ENCODE data around the gene CCSER1.

CCSER1 gene

DNA sequence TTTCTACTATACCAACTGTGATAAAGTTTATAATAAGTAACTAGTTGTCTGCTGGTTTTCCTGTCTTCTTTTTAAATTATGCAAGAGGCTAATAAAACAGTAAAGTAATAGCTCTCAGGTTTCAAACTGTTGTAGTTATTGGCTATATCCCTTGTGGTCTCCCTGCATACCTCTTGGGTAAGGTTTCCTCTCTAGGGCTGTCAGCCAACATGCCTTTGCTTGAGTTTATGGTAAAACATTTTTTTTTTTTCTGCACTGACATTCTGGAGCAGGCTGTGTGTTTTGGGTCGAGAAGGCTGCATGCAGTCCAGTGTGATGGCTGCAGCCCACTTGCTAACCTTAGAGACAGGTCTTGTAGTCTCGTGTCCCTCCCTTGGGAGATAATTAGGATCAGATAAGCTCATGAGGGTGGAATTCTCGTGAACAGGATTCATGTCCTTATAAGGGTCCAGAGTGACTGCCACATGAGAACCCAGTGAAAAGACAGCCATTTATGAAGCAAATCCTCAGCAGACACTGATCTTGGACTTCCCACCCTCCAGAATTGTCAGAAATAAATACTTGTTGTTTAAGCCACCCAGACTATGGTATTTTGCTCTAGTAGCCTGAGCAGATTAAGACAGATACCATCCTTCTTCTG lies 831.2 kb downstream of the CCSER1 start:
- DNase-seq (ENCODE audit: low spot score) = no peak

DNA sequence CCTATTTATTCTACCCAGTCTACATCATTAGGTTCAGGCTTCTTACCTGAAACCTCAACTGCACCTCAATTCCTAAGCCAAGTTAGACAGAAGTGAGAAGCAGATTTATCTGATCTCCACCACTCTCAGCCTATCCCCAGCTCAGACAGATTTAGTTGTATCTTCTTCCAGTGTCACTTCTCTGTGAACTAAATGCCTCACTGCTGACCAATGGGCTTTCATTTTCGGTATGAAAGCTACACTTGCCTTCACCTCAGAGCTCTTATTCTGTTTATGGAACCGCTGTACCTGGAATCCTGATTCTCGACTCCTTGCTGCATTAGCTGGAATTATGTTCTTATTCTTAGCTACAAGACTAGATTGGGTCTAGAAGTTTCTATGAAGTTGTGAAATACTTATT lies 833.2 kb downstream of the CCSER1 start:
- no peak for DNase-seq (ENCODE audit: low spot score)

GRCh38 chr4:90960840-90961239 lies 833.6 kb downstream of the CCSER1 start:
- DNase-seq (ENCODE audit: low spot score) = no peak

DNA sequence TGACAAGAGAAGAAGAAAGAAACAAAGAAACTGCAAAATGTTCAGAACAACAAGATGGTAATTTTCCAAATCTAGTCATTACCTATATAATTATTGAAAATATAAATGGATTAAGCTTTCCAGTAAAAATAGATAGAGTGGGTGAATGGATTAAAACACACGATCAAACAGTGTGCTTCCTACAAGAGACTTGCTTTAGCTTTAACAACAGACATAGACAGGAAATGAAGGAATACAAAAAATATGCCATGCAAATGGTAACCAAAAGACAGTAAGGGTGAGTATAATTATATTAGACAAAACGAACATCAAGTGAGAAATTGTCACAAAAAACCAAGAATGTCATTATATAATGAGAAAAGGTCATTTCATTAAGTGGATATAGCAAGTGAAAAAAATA lies 842.8 kb downstream of the CCSER1 start:
- no peak for DNase-seq (ENCODE audit: low spot score)

DNA sequence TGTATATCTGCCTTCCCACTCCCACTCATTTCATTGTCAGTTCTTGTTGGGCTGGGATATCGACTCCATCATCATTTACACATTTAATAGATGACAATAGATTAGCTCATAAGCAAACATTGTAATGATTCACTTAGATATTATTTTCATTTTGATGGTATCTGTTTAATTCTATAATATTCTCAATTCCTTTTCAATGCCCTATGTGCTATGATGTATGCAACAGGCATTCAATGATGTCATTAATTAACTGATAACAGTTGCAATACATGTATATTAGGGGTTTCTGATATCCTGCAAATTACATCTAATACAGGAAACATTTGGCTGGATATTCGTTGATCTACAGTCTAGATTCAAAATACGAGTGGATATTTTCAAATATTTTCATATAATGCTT lies 850.5 kb downstream of the CCSER1 start:
- DNase-seq (ENCODE audit: low spot score) = no peak

DNA sequence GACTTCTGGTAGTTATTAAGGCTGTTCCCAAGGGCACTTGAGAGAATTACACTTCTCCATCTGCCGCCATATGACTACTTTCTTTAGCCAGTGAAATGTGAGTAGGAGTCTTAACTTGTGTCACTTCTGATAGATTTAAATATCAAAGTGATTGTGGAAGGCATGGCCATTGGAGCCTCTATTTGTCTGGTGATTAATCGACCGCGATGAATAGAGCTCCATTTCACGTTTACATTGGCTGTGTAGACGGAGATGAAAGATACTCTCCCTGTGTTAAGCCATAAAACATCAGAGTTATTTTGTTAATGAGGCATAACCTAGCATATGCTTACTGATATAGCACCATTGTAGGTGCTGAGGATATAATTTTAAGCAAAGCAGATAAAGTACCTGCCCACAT lies 852.4 kb downstream of the CCSER1 start:
- DNase-seq (ENCODE audit: low spot score) = no peak

- DNase-seq (ENCODE audit: low spot score) = no peak
Observed at GRCh38 chr4:90982813-90983212, 855.6 kb downstream of the CCSER1 start.

GRCh38 chr4:90990284-90990683 lies 863.1 kb downstream of the CCSER1 start:
- no peak for DNase-seq (ENCODE audit: low spot score)

- no peak for DNase-seq (ENCODE audit: low spot score)
Observed at GRCh38 chr4:90992213-90992612, 865.0 kb downstream of the CCSER1 start.

- no peak for DNase-seq (ENCODE audit: low spot score)
Observed at GRCh38 chr4:90994851-90995574, 867.8 kb downstream of the CCSER1 start.

GRCh38 chr4:90995996-90996395 lies 868.8 kb downstream of the CCSER1 start:
- no peak for DNase-seq (ENCODE audit: low spot score)

GRCh38 chr4:90996813-90997212 lies 869.6 kb downstream of the CCSER1 start:
- no peak for DNase-seq (ENCODE audit: low spot score)

GRCh38 chr4:91015861-91016260 lies 888.7 kb downstream of the CCSER1 start:
- no peak for DNase-seq (ENCODE audit: low spot score)

DNA sequence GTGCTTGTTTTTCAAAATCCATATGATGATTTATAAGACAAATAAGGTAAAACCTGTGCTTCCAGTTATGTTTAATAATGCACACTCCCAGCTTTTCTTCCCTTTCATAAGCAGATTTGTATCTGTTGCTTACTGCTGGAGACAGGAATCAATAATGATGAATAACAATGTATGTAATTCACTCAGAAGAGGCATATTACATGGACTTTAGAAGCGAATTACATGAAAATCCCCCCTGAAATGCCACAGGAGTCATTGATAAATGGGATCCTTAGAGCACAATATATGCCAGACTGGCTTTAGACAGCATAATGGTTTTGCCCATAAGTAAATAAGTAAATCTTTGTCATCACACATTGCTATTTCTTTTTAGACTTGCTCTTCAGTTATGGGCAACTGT lies 892.3 kb downstream of the CCSER1 start:
- no peak for DNase-seq (ENCODE audit: low spot score)

DNA sequence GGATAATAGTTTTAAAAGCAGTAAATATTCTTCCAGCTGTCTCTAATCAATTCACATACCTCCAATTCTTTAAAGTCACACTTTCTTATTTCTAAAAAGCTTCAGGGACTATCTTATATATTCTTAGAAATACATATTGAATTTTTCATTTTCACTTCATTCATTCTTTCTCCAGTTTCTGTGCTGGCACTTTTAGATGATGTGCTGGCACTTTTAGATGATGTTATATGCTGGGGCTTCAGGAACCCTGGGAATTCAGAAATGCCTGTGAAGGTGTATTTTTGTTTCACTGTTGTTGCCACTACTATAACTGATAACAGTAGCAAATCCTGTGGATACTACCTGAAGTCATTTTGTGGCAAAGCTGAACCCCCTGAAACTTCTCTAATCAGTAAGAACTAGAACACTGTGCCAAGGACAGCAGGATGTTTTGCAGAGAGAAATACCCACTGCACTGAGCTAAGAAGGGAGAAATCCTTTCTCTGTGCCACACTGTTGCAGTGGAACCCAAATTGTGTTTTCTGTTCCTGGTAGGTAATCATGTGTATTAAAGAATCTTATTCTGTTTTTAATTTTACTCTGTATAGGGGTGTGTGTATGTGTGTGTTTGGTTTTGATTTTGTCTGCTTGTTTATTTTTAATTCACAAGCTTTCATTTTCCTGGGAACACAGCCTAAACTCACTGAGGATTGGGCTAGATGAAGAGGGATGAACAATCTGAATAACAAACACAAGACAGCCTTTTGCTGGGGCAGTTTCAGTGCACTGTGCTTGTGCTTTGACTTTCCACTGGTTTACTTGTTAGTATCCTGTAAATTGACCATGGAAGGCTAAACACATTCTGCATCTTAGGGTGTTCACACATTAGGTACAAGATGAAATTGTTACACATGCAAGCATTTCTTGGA lies 898.3 kb downstream of the CCSER1 start:
- DNase-seq (ENCODE audit: low spot score) = no peak

DNA sequence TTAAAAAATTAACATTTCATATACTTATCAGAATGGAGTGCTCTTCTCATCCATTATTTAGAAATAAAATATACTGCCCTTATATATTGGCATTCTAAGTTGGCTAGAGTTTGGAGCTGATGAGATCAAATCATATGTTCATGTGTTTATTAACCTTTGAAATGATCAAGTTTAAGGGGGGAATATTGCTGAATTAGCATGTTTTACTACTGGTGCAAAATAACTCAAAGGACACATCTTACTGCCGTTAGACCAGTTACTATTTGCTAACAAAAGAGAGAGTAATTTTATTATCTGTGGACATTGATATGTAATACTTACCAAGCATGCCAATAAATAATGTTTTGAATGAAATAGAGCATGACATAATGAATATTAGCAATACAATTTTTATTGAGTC lies 901.0 kb downstream of the CCSER1 start:
- no peak for DNase-seq (ENCODE audit: low spot score)

- no peak for DNase-seq (ENCODE audit: low spot score)
Observed at GRCh38 chr4:91031761-91032160, 904.6 kb downstream of the CCSER1 start.

DNA sequence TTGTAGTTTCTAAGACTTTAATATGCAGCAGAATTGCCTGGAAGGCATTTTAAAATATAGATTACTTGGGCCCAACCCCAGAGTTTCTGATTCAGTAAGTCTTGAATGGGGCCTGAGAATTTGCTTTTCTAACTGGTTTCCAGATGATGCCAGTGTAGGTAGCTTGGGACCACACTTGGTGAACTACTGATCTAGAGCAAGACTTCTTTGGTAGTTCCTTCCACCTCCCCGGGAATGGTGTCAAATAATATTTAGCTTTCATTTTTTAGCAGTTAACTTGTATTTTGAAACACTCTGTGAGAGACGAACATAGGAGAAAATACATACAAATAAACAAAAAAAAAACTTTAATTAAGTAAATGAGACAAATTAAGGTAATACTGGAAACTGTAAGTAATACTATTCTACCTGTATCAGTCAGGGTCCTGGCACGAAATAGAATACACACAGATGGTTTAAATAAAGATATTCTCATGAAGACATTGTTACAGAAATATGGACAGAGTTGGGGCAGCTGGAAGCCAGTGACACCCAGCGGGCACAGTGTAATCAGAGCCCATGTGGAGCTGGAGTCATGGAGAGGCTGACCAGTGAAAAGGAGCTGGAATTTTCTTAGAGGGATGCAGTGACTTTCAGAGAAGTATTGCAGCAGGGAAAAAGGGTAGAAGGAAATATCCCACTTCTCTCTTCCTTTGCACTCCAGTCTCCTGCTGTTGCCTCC lies 905.7 kb downstream of the CCSER1 start:
- DNase-seq (ENCODE audit: low spot score) = no peak

GRCh38 chr4:91035276-91035675 lies 908.1 kb downstream of the CCSER1 start:
- no peak for DNase-seq (ENCODE audit: low spot score)

DNA sequence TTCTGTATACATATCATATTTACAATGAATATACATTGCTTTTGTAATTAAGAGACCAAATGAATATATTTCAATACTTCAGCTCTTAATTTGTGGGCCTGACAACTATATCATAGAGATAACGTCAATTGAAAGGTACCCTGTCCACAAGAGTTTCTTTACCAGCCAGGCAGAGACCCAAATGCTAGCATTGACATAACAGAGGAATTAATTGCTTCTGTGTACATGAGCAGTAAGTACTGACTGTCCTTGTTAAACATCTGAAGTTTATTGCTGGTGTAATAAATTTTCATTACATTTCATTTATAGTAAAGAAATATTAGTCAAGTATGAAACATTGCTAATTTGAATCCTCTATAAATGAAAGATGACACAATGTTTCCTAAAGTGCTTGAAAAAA lies 910.8 kb downstream of the CCSER1 start:
- DNase-seq (ENCODE audit: low spot score) = no peak

DNA sequence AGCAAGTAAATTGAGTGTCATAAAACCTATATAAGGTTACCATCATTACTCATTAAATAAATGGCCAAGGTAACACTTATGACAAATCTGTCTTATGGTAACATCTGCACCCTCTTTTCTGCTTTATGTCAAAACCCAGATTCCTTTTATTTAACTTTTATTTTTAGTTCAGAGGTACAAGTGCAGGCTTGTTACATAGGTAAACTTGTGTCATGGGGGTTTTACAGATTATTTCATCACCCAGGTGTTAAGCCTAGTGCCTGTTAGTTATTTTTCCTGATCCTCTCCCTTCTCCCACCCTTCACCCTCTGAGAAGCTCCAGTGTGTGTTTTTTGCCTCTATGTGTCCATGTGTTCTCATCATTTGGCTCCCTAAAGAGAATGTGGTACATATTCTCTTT lies 930.7 kb downstream of the CCSER1 start:
- DNase-seq (ENCODE audit: low spot score) = no peak

DNA sequence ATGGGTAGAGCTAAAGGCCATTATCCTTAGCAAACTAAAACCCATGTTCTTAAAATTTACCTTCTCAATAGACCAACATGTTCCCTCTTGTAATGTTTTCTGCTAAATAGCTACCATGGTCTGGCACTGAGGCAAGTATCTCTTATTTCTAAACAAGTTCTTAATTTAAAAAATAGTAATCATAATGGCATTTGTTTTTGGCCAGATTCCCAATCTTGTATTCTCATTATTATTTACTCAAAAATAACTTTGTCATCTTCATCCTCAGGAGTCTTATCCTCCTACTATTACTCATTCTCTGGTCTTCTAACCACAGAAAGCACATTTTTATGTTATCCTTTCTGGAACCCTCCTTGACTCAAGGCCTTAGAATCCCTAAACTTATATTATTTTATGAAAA lies 931.2 kb downstream of the CCSER1 start:
- no peak for DNase-seq (ENCODE audit: low spot score)
